K562 (cell line): ENCODE data around the gene SEMA6B. TPM values are rescaled to one million over a fixed set of nuclear protein-coding genes. Genes with fewer than 3 reads are reported as not detected.

Experiments used
- ATF3 ChIP-seq, 2 experiments: fragments of 450-650 bp in 1 of 2; sonication (generic) in 1 of 2; formaldehyde crosslinking in 1 of 2; IDR thresholded peaks in 1 of 2; conservative IDR thresholded peaks in 1 of 2; 2 replicates each; pipeline versions ENCODE4 v1.6.1 to v1.8.1; 2016 to 2023; ENCODE audit warnings: mild to moderate bottlenecking in 2 of 2, moderate library complexity in 2 of 2, inconsistent platforms in 1 of 2, missing genetic modification reagents in 1 of 2
- JUND ChIP-seq, 2 experiments: IDR thresholded peaks; 2 replicates in 1 of 2; 3 replicates in 1 of 2; pipeline ENCODE4 v1.6.1; 2011; ENCODE audit warnings: borderline replicate concordance in 2 of 2, low read depth in 2 of 2, low read length in 2 of 2, improper control_type of control experiment in 1 of 2, missing biosample characterization in 1 of 2, missing genetic modification characterization in 1 of 2, missing genetic modification reagents in 1 of 2
- ZFP36 ChIP-seq: fragments of 150-350 bp; IDR thresholded peaks from 2 replicates; pipeline ENCODE4 v1.6.1; 2018; ENCODE audit warnings: low read length, low read depth; ENCODE audit not compliant: partially characterized antibody
- polyA plus RNA-seq, 8 experiments: library from polyadenylated mRNA; depleted of rRNA in 4 of 8; stranded (reverse) in 5 of 8; unstranded in 3 of 8; fragments of >200 nt; fragmentation: Nextera tagmentation in 2 of 8; fragmentation: Illumina TruSeq in 1 of 8; extraction: Ambion mirVana in 2 of 8; extraction: Trizol in 1 of 8; gene quantifications; 2 replicates each; pipeline versions ENCODE4 v1.2.1 to v1.2.3, GENCODE V29; 2011 to 2014; ENCODE audit warnings: inconsistent platforms in 1 of 8, missing spikeins in 1 of 8
- total RNA-seq, 7 experiments: library from RNA; depleted of rRNA in 6 of 7; stranded (reverse); fragments of >200 nt in 6 of 7; fragmentation: Illumina TruSeq in 2 of 7; extraction: Trizol in 2 of 7; gene quantifications; 2 replicates each; pipeline versions ENCODE4 v1.2.1 to v1.2.3, GENCODE V29; 2011 to 2021; ENCODE audit warnings: low replicate concordance in 1 of 7
- TF ChIP-seq, protein P1 (sequence below): IDR thresholded peaks from 3 replicates; pipeline ENCODE4 v1.6.1; 2011; ENCODE audit warnings: borderline replicate concordance, mild to moderate bottlenecking, moderate library complexity; ENCODE audit not compliant: insufficient read length; ENCODE audit errors: extremely low read depth

SEMA6B gene
- total and polyA plus RNA-seq, 9 of the 15 experiments (the other 6 are each of a cell fraction or from before 2014, with no cell fraction given): 0.65 to 4.6 (median 2.5) TPM; not detected in 2

GRCh38 chr19:4521170-4521887, 38.2 kb downstream of the SEMA6B start (continued):
- TF ChIP-seq JUND (IDR thresholded peaks at IDR 0.05; ENCODE audit: borderline replicate concordance, low read depth, low read length) (no peak), JUND (tag; IDR thresholded peaks at IDR 0.05; ENCODE audit: borderline replicate concordance, low read depth, low read length) (no peak), ZFP36 (peak; percentile 99), ATF3 (IDR thresholded peaks at IDR 0.05) (no peak), ATF3 (CRISPR knock-in tag; conservative IDR thresholded peaks at IDR 0.05) (no peak)
- TF ChIP-seq, protein P1, sequence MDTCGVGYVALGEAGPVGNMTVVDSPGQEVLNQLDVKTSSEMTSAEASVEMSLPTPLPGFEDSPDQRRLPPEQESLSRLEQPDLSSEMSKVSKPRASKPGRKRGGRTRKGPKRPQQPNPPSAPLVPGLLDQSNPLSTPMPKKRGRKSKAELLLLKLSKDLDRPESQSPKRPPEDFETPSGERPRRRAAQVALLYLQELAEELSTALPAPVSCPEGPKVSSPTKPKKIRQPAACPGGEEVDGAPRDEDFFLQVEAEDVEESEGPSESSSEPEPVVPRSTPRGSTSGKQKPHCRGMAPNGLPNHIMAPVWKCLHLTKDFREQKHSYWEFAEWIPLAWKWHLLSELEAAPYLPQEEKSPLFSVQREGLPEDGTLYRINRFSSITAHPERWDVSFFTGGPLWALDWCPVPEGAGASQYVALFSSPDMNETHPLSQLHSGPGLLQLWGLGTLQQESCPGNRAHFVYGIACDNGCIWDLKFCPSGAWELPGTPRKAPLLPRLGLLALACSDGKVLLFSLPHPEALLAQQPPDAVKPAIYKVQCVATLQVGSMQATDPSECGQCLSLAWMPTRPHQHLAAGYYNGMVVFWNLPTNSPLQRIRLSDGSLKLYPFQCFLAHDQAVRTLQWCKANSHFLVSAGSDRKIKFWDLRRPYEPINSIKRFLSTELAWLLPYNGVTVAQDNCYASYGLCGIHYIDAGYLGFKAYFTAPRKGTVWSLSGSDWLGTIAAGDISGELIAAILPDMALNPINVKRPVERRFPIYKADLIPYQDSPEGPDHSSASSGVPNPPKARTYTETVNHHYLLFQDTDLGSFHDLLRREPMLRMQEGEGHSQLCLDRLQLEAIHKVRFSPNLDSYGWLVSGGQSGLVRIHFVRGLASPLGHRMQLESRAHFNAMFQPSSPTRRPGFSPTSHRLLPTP: peak; percentile 40
